ENCODE results near the gene ZNF776.
A peak's percentile ranks its signal among the peaks of the same experiment; 100 is the strongest.
"Not testable (repeated sequence)": the region's sequence is repeated elsewhere in the genome, so short reads cannot be mapped to it uniquely, and the experiment has no call there.

The ZNF776 gene

GRCh38 chr19:57746580-57747471 lies at the start of gene ZNF776:
Gene ZNF776 (plus strand): TSS chr19:57746815. CDS start chr19:57747059, 244 bp downstream.
- DNase-seq (ENCODE audit: low spot score), result peak; percentile 92

DNA sequence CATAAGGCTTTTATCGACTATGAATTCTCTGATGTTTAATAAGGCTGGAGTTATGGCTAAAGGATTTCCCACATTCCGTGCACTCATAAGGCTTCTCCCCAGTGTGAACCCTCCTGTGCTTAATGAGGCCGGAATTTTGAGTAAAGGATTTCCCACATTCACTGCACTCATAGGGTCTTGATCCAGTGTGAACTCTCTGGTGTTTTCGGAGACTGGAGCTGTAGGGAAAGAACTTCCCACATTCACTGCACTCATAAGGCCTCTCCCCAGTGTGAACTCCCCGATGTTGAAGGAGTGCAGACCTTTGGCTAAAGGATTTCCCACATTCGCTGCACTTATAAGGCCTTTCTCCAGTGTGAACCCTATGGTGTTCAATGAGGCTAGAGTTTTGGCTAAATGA lies 45.0 kb upstream of the ZNF776 start:
- no peak for DNase-seq (ENCODE audit: low spot score)

- DNase-seq (ENCODE audit: low spot score), result no peak
These were observed 40.3 kb upstream of the ZNF776 start for GRCh38 chr19:57706346-57706745.

- no peak for DNase-seq (ENCODE audit: low spot score)
These were observed 37.8 kb upstream of the ZNF776 start, which contains the start of gene ZNF154 for GRCh38 chr19:57708641-57709361. Gene ZNF154 (minus strand): TSS chr19:57709204. CDS start chr19:57708971, 233 bp downstream.

- no peak for DNase-seq (ENCODE audit: low spot score)
These were observed 37.0 kb upstream of the ZNF776 start for GRCh38 chr19:57709616-57710015.

DNA sequence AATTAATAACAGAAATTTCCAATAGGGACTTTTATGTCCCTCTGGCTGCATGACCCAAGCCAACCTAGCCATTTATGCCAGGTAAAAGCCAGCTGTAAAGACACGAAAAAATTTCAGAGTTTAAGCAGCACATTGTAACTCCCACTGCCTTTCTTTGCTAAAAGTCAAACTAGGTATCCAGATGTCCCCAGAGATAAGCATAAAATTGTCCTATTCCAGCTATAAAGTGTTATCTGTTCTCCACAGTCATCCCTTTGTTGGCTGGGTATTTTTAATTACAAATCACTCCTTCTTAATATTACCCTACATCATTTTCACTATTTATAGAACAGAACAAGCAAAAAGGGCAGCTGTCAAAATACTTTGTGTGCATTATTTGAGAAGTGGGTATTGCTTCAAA lies 34.4 kb upstream of the ZNF776 start:
- no peak for DNase-seq (ENCODE audit: low spot score)

DNA sequence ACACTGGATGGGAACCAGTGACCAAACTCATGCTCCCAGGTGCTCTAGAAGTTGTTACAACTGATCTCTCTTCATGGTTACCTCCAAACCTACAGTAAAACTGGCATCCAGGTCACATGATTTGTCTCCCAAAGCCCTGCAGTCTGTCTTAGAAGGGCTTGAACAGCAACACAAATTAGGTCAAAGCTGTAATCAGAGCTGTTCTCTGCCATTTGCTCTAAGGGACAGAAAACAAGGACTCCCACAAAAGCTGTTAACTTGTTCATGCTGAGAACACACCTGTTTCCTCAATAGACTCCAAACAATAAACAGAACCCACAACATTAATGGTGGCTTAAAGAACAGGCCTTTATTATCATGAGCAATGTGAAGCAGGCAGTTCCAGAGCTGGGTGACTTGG lies 27.2 kb upstream of the ZNF776 start:
- no peak for DNase-seq (ENCODE audit: low spot score)

DNA sequence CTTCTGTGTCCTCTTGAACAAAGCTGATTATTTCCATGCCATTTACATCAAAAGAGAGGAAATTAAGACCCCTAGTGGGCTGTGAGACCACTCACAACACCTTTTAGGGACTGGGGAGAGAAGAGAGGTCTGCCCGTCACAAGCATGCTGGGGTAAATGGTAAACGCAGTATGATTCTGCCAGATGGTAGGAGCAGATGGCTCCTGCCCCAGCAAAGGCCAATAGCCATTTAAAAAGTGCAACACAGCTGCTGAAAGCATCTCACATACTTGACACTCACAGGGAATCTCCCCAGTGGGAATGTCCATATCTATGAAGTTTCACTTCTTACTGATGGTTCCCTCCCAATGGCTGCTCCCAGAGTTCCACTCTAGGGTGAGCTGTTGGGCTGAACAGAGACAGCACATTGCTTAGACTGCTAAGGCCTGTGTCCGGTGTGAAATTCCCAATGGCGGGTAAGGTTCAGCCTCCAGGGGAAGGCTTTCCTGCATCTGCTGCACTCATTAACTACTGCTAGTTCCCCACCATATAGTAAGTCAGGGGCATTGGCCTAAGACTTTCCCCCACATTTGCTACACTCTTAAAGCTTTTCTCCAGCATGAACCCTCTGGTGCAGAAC lies 26.6 kb upstream of the ZNF776 start:
- DNase-seq (ENCODE audit: low spot score), result no peak

DNA sequence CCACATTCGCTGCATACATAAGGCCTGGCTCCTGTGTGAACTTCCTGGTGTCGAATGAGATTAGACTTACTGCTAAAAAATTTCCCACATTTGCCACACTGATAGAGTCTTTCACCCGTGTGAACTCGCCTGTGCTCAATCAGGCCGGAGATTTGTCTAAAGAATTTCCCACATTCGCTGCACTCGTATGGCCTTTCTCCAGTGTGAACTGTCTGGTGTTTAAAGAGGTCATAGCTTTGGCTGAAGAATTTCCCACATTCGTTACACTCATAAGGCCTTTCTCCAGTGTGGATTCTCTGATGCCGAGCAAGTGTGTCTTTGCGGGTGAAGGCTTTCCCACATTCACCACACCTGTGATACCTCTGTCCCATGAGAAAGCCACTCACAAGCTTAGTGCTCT lies 25.7 kb upstream of the ZNF776 start:
- DNase-seq (ENCODE audit: low spot score), result no peak

GRCh38 chr19:57738320-57738719 lies 8.3 kb upstream of the ZNF776 start:
- peak; percentile 26 for DNase-seq (ENCODE audit: low spot score)

- not testable (repeated sequence) for DNase-seq (ENCODE audit: low spot score)
These were observed 7.8 kb upstream of the ZNF776 start for GRCh38 chr19:57738770-57739169.

DNA sequence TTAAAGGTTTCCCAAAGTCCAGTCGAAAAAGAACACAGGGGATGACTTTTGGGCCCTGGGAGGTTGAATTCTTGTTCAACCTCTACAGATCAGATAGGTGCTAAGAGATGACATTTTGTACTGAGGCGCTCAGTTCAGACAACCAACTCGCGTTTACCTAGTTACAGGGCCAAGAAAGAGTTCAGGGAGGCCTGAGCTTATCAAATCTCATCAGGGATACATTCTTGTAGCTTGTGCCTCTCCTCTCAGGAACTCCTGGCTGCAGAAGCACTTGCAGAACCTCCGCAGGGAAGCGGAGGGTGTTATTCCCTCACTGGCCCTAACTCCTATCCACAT lies 825 bp downstream of the ZNF776 start:
- no peak for DNase-seq (ENCODE audit: low spot score)

DNA sequence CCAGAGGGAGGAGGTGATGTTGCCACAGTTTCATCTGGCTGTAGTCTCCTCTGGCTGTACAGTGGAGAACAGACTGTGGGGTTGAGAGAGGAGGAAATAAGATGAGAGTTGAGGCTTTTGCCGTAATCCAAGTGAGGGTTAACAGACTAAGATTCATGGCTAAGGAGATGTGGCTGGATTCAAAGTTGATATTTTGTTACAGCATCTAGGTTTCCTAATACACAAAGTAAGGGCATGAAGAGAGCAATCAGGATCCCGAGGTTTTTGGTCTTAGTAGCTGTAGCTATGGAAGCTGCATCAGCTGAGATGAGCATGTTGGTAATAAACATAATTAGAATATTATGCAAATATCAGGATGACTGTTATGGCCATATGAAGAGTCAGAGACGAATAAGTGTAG lies 1.4 kb downstream of the ZNF776 start:
- no peak for DNase-seq (ENCODE audit: low spot score)

DNA sequence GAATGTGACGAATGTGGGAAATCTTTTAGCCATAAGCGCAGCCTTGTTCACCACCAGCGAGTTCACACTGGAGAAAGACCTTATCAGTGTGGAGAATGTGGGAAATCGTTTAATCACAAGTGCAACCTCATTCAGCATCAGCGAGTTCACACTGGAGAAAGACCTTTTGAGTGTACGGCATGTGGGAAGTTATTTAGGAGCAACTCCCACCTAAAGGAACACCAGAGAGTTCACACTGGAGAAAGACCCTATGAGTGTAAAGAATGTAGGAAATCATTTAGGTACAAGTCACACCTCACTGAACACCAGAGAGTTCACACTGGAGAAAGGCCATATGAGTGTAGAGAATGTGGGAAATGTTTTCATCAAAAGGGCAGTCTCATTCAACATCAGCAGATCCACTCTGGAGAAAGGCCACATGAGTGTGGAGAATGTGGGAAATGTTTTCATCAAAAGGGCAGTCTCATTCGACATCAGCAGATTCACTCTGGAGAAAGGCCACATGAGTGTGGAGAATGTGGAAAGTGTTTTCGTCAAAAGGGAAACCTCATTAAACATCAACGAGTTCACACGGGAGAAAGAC lies 7.6 kb downstream of the ZNF776 start:
- DNase-seq (ENCODE audit: low spot score), result no peak

DNA sequence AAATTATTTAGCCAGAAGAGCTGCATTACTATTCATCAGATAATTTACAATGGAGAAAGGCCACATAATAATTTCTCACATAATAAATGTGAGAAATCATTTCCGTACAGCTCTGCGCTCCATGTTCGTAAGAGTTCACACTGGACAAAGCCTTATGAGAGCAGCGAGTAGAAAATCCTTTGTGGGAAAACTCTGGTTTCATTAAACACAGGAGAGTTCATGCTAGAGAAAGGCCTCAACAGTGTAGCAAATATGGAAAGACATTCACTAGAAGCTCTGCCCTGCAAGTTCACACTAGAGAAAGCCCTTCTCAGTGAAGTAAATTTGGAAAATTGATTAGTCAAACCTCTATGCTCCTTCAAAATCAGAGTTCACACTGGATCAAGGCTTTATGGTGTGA lies 8.4 kb downstream of the ZNF776 start:
- no peak for DNase-seq (ENCODE audit: low spot score)

DNA sequence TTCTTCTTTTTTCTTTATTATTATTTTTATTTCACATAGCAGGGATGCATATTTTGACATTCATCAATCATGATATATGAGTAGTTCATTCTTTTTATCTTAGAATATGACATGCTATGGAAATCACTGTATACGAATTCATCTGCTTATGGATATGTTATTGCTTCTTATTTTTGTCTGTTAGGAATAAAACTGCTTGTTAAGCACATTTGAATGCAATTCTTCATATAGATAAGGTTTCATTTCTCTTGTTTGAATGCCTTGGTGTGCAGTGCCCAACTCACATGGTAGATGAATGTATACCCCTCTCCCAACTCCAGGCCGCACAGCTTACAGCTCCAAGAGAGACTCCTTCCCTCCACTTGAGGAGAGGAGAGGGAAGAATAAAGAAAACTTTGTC lies 11.3 kb downstream of the ZNF776 start:
- DNase-seq (ENCODE audit: low spot score), result no peak

- DNase-seq (ENCODE audit: low spot score), result no peak
These were observed 12.5 kb downstream of the ZNF776 start for GRCh38 chr19:57759096-57759495.

DNA sequence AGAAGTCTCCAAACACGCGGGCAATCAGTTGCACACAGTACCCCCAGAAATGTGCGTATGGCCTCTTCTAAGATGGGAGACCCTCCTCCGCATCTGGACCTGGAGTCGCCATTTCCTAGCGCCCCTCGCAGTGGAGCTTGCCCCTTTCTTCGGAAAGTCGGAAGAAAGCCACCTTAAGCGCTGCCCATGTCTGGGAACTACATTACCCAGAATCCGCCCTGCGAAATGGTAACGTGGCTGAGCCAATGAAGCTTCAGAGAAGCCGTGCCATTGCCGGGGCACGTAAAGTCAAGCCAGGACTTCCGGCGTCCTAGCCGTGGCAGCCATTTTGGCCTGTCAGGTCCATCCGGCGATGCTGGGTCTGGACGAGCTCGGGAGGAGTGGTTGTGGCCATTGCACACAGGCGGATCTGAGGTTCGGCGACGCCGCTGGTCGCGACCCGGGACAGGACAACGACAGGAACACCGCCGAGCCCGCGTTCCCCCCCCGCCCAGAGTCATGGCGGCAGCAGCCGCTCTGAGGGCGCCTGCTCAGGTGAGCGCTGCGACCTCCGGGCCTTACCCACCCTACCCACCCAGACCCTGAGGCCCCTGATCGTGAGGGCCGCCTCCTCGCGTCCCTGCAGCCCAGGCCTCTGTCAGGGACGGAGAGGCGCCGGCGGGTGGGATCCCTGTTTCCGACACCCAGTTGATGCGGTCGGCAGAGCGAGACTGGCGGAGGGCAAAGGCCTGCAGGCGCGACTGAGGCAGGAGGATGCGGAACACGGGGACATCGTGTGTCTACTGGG lies 22.9 kb downstream of the ZNF776 start, which contains the start of gene ZNF586:
ZNF586 (plus strand) TSS at position 332 of the 787 bp plus-strand sequence; CDS start at position 499, 167 bp downstream.
- DNase-seq (ENCODE audit: low spot score), result peak; percentile 86

GRCh38 chr19:57771417-57771816 lies 24.8 kb downstream of the ZNF776 start:
- DNase-seq (ENCODE audit: low spot score), result no peak

- DNase-seq (ENCODE audit: low spot score), result no peak
These were observed 26.9 kb downstream of the ZNF776 start for GRCh38 chr19:57773488-57773887.

GRCh38 chr19:57776764-57777296 lies 30.2 kb downstream of the ZNF776 start:
- DNase-seq (ENCODE audit: low spot score), result no peak

All from hematopoietic multipotent progenitor cell treated with erythropoietin and hydrocortisone succinate and interleukin-3 and kit ligand, for 17 days (in vitro differentiated cells).